MM.1S (cell line): ENCODE measurements around the gene MEP1B.

Source experiments
- DNase-seq: peaks from one replicate; pipeline ENCODE4 v3.0.0-alpha.2; 2015
- H2AFZ ChIP-seq: fragments of 300-600 bp; sonication (generic); 2 replicates; pipeline ENCODE4 v1.6.0; 2016; ENCODE audit warnings: antibody characterized with exemption, low read length
- H3F3A ChIP-seq: fragments of 300-600 bp; sonication (generic); 2 replicates; pipeline ENCODE4 v1.6.1; 2016; ENCODE audit warnings: mild to moderate bottlenecking, antibody characterized with exemption, low read length, moderate library complexity, mixed read lengths; ENCODE audit not compliant: insufficient read depth
- H3K27ac ChIP-seq: fragments of 300-600 bp; sonication (generic); 2 replicates; pipeline ENCODE4 v1.5.1; 2016; ENCODE audit warnings: mild to moderate bottlenecking, low read length
- H3K27me3 ChIP-seq: fragments of 300-600 bp; sonication (generic); replicated peaks from 2 replicates; pipeline ENCODE4 v1.6.0; 2016; ENCODE audit warnings: low read length; ENCODE audit not compliant: insufficient read depth
- H3K36me3 ChIP-seq: fragments of 300-600 bp; sonication (generic); replicated peaks from 2 replicates; pipeline ENCODE4 v1.6.1; 2016; ENCODE audit warnings: mild to moderate bottlenecking, low read length, mixed read lengths; ENCODE audit not compliant: insufficient read depth
- H3K4me1 ChIP-seq: fragments of 300-600 bp; sonication (generic); 2 replicates; pipeline ENCODE4 v1.6.1; 2016; ENCODE audit warnings: low read length, mixed read lengths
- H3K4me2 ChIP-seq: fragments of 300-600 bp; sonication (generic); 2 replicates; pipeline ENCODE4 v1.6.0; 2016; ENCODE audit warnings: low read depth, low read length
- H3K4me3 ChIP-seq: fragments of 300-600 bp; sonication (generic); 2 replicates; pipeline ENCODE4 v1.5.1; 2016; ENCODE audit warnings: low read length, mixed read lengths
- H3K79me2 ChIP-seq: fragments of 300-600 bp; sonication (generic); 2 replicates; pipeline ENCODE4 v1.6.1; 2016; ENCODE audit warnings: mixed run types, low read length, mixed read lengths
- H3K9ac ChIP-seq: fragments of 300-600 bp; sonication (generic); 2 replicates; pipeline ENCODE4 v1.6.1; 2016; ENCODE audit warnings: low read length, mixed read lengths
- H3K9me2 ChIP-seq: fragments of 300-600 bp; sonication (generic); replicated peaks from 2 replicates; pipeline ENCODE4 v1.6.1; 2016; ENCODE audit warnings: mild to moderate bottlenecking, low read length, mixed read lengths; ENCODE audit not compliant: insufficient read depth
- H3K9me3 ChIP-seq: fragments of 300-600 bp; sonication (generic); replicated peaks from 2 replicates; pipeline ENCODE4 v1.6.1; 2016; ENCODE audit warnings: mild to moderate bottlenecking, low read length, mixed read lengths; ENCODE audit not compliant: insufficient read depth
- H4K20me1 ChIP-seq: fragments of 300-600 bp; sonication (generic); 2 replicates; pipeline ENCODE4 v1.6.1; 2016; ENCODE audit warnings: mild to moderate bottlenecking, low read length, moderate library complexity, mixed read lengths; ENCODE audit not compliant: insufficient read depth
- EZH2 ChIP-seq: fragments of 300-600 bp; sonication (generic); optimal IDR thresholded peaks from 2 replicates; pipeline ENCODE3; 2017; ENCODE audit warnings: low read depth, mild to moderate bottlenecking, antibody characterized with exemption, low read length, mixed read lengths
- EZH2phosphoT487 ChIP-seq: fragments of 300-600 bp; sonication (generic); IDR thresholded peaks from 2 replicates; pipeline ENCODE4 v1.6.1; 2018; ENCODE audit warnings: antibody characterized with exemption, low read length
- TF ChIP-seq, protein P1 (sequence below): fragments of 300-600 bp; sonication (generic); IDR thresholded peaks from 2 replicates; pipeline ENCODE4 v1.5.1; 2016; ENCODE audit warnings: antibody characterized with exemption, low read length, mixed read lengths

The MEP1B gene

DNA sequence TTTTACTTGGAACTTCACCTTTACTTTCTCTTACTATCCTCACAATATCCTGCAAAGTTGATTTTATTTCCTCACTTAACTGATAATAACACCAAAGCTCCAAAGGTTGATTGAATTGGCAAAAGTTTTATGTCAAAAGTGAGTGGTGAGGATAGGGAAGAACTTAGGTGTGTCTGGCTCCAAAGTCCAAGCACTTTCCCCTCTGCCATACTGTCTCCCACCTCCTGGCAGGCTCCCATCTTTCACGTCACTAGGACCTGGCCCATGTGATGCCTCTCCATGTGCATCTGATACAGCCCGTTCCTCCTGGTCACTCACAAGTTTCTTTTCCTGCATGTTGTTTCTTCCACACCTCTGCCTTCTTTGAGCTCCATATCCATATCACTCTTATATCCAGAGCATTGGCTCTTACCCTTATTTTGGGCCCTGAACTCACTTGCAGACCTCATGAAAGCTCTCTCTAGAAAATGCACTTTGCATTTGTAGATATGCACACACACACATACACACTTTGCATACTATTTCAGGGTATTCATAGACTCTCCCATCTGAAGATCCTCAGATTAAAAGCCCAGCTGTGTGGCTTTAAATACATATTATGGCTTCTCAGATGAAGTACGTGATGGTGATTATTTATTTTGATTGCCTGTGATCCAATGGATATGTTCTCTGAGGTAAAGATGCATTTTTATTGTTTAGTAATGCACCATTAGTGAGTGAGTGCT, 12.3 kb downstream of the MEP1B start:
- H3K9ac ChIP-seq = no peak overlapping the region
- no peak overlapping the region for H3K4me2 ChIP-seq
- H3F3A ChIP-seq = no peaks in the 10 kb centered on the region
- H3K9me3 ChIP-seq = no peaks in the 10 kb centered on the region
- H3K27me3 ChIP-seq = no peaks in the 10 kb centered on the region
- H3K36me3 ChIP-seq = no peaks in the 10 kb centered on the region
- no peaks in the 10 kb centered on the region for H3K9me2 ChIP-seq
- H2AFZ ChIP-seq = no peak overlapping the region
- TF ChIP-seq, protein P1, sequence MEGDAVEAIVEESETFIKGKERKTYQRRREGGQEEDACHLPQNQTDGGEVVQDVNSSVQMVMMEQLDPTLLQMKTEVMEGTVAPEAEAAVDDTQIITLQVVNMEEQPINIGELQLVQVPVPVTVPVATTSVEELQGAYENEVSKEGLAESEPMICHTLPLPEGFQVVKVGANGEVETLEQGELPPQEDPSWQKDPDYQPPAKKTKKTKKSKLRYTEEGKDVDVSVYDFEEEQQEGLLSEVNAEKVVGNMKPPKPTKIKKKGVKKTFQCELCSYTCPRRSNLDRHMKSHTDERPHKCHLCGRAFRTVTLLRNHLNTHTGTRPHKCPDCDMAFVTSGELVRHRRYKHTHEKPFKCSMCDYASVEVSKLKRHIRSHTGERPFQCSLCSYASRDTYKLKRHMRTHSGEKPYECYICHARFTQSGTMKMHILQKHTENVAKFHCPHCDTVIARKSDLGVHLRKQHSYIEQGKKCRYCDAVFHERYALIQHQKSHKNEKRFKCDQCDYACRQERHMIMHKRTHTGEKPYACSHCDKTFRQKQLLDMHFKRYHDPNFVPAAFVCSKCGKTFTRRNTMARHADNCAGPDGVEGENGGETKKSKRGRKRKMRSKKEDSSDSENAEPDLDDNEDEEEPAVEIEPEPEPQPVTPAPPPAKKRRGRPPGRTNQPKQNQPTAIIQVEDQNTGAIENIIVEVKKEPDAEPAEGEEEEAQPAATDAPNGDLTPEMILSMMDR = no peak
- no peak for TF ChIP-seq EZH2phosphoT487
- TF ChIP-seq EZH2 = no peak
- no peaks in the 10 kb centered on the region for H3K79me2 ChIP-seq
- DNase-seq = no peak
- H4K20me1 ChIP-seq = no peaks in the 10 kb centered on the region; the same call in 1 of the 2 replicates
- H3K27ac ChIP-seq = no peak overlapping the region
- no peaks in the 10 kb centered on the region for H3K4me1 ChIP-seq
- no peak overlapping the region for H3K4me3 ChIP-seq

DNA sequence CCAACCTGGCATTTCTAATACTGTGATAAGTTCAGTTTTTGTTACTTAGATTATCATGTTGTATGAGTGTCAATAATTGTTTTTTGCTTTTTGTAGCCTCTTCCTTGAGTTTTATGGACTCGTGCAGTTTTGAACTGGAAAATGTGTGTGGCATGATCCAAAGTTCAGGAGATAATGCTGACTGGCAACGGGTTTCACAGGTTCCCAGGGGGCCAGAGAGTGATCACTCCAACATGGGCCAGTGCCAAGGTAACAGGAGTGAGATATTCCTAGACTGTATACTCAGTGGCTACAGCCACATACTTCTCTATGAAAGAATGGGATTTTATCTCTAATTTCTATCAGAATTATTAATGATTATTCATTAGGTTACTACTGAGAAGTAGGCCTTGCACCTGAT, 18.2 kb downstream of the MEP1B start:
- no peak overlapping the region for H3K27ac ChIP-seq
- H3K9ac ChIP-seq = no peak overlapping the region
- H3K9me2 ChIP-seq = no peaks in the 10 kb centered on the region
- H2AFZ ChIP-seq = no peak overlapping the region
- no peak overlapping the region for H3K4me2 ChIP-seq
- H3K9me3 ChIP-seq = no peaks in the 10 kb centered on the region
- H4K20me1 ChIP-seq = no peaks in the 10 kb centered on the region
- no peaks in the 10 kb centered on the region for H3K27me3 ChIP-seq
- H3K4me1 ChIP-seq = no peaks in the 10 kb centered on the region
- H3F3A ChIP-seq = no peaks in the 10 kb centered on the region
- H3K79me2 ChIP-seq = no peaks in the 10 kb centered on the region
- no peaks in the 10 kb centered on the region for H3K36me3 ChIP-seq
- TF ChIP-seq EZH2 = no peak
- TF ChIP-seq, protein P1 = no peak
- TF ChIP-seq EZH2phosphoT487 = no peak
- no peak for DNase-seq
- H3K4me3 ChIP-seq = no peak overlapping the region

DNA sequence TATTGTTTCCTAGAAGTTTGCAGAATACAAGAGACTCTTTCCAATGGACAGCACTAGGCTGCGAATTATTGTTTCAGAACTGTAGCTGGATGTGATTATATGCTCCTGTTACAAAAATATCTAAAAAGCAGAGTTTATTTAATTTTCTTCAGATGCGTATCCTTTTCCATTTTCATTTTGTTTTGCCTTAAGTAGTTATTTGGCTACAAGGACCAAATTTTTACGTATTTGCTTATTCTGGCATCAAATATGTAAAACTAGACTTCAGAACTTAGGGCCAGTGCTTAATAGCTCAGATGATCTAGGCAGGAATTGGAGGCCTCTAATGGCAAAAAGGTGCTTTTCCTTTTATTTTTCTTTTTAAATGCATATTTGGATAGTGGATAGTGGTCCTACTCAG, 18.7 kb downstream of the MEP1B start:
- no peak overlapping the region for H3K4me3 ChIP-seq
- no peaks in the 10 kb centered on the region for H4K20me1 ChIP-seq
- TF ChIP-seq EZH2phosphoT487 (no peak), EZH2 (no peak)
- TF ChIP-seq, protein P1 = no peak
- H3K9me2 ChIP-seq = no peaks in the 10 kb centered on the region
- H3K27ac ChIP-seq = no peak overlapping the region
- H3K4me1 ChIP-seq = no peaks in the 10 kb centered on the region
- no peaks in the 10 kb centered on the region for H3K9me3 ChIP-seq
- no peaks in the 10 kb centered on the region for H3F3A ChIP-seq
- H3K79me2 ChIP-seq = no peaks in the 10 kb centered on the region
- no peak overlapping the region for H3K9ac ChIP-seq
- no peak overlapping the region for H2AFZ ChIP-seq
- no peaks in the 10 kb centered on the region for H3K36me3 ChIP-seq
- H3K4me2 ChIP-seq = no peak overlapping the region
- H3K27me3 ChIP-seq = no peaks in the 10 kb centered on the region
- DNase-seq = no peak
